Mammary epithelial cell (primary cell): Measurements from ENCODE around the gene PRRC2C.

Experiments
- EZH2 ChIP-seq: IDR thresholded peaks from 2 replicates; pipeline ENCODE4 v1.6.1; 2012; ENCODE audit warnings: low read length, inconsistent platforms, borderline replicate concordance
- TF ChIP-seq, protein P1 (sequence below), 2 donors: IDR thresholded peaks in 1 of 2; conservative IDR thresholded peaks in 1 of 2; 2 replicates each; pipeline ENCODE4 v1.5.1; 2011 to 2012; ENCODE audit warnings: inconsistent platforms in 2 of 2, low read length in 2 of 2, mild to moderate bottlenecking in 2 of 2, control low read depth in 1 of 2, low read depth in 1 of 2; ENCODE audit not compliant: insufficient read depth in 1 of 2; ENCODE audit errors: extremely low read depth in 1 of 2

DNA sequence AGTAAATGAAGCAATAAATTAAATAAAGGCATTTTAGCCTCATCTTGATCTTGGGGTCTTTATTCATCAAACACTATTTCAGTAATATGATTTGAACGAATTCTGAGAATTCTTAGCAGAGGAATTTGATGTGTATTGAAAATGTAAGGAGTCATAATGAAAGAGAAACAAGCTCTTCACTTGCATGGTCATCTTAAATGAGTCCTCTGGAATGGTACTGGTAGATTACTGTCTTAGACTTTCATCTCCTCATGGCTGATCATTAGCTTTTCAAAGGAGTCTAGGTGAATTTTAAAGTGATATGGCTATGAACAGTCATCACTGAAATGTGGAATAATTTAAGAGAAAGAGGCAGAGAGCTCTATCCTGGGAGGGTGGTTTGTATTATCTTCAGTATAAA is 30.0 kb downstream of the PRRC2C start:
- TF ChIP-seq, protein P1, sequence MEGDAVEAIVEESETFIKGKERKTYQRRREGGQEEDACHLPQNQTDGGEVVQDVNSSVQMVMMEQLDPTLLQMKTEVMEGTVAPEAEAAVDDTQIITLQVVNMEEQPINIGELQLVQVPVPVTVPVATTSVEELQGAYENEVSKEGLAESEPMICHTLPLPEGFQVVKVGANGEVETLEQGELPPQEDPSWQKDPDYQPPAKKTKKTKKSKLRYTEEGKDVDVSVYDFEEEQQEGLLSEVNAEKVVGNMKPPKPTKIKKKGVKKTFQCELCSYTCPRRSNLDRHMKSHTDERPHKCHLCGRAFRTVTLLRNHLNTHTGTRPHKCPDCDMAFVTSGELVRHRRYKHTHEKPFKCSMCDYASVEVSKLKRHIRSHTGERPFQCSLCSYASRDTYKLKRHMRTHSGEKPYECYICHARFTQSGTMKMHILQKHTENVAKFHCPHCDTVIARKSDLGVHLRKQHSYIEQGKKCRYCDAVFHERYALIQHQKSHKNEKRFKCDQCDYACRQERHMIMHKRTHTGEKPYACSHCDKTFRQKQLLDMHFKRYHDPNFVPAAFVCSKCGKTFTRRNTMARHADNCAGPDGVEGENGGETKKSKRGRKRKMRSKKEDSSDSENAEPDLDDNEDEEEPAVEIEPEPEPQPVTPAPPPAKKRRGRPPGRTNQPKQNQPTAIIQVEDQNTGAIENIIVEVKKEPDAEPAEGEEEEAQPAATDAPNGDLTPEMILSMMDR (conservative IDR thresholded peaks at IDR 0.05 in 1 of 2, IDR thresholded peaks at IDR 0.05 in 1 of 2; ENCODE audit: extremely low read depth in 1 of 2, insufficient read depth in 1 of 2, low read depth in 1 of 2, low read length in 2 of 2), result no peak
- TF ChIP-seq EZH2, result no peak
